ENCODE measurements around the gene MAML3. TPM values are rescaled to one million over a fixed set of nuclear protein-coding genes. Genes with fewer than 3 reads are reported as not detected.

The MAML3 gene
- polyA plus RNA-seq, 1 donor (not counting 4 experiments of a cell fraction or from before 2014, with no cell fraction given): 0.68 TPM

- no peak for TF ChIP-seq EZH2 (IDR thresholded peaks at IDR 0.05; ENCODE audit: low read length)
- TF ChIP-seq, protein P1, sequence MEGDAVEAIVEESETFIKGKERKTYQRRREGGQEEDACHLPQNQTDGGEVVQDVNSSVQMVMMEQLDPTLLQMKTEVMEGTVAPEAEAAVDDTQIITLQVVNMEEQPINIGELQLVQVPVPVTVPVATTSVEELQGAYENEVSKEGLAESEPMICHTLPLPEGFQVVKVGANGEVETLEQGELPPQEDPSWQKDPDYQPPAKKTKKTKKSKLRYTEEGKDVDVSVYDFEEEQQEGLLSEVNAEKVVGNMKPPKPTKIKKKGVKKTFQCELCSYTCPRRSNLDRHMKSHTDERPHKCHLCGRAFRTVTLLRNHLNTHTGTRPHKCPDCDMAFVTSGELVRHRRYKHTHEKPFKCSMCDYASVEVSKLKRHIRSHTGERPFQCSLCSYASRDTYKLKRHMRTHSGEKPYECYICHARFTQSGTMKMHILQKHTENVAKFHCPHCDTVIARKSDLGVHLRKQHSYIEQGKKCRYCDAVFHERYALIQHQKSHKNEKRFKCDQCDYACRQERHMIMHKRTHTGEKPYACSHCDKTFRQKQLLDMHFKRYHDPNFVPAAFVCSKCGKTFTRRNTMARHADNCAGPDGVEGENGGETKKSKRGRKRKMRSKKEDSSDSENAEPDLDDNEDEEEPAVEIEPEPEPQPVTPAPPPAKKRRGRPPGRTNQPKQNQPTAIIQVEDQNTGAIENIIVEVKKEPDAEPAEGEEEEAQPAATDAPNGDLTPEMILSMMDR (optimal IDR thresholded peaks at IDR 0.05 in 1 of 3, IDR thresholded peaks at IDR 0.05 in 1 of 3, conservative IDR thresholded peaks at IDR 0.05 in 1 of 3; ENCODE audit: extremely low read depth in 1 of 3, insufficient read depth in 2 of 3, low read length in 3 of 3): no peak
- Histone ChIP-seq H2AFZ (ENCODE audit: control insufficient read depth, low read length) (peak overlapping the region; percentile 3), H3K27me3 (ENCODE audit: control insufficient read depth, extremely low read depth, insufficient read depth, low read length) (no peaks in the 10 kb centered on the region), H3K9me3 (ENCODE audit: control insufficient read depth, low read depth, low read length) (no peaks in the 10 kb centered on the region), H3K27ac (ENCODE audit: control insufficient read depth, insufficient read depth, low read length) (no peak overlapping the region), H3K9me1 (ENCODE audit: control insufficient read depth, extremely low read depth, insufficient read depth, low read length) (no peaks in the 10 kb centered on the region), H3K4me2 (ENCODE audit: control insufficient read depth, extremely low read depth, insufficient read depth, low read depth, low read length) (no peak overlapping the region), H3K36me3 (ENCODE audit: control insufficient read depth in 2 of 2, extremely low read depth in 1 of 2, insufficient read depth in 2 of 2, low read length in 2 of 2) (no peaks in the 10 kb centered on the region), H3K4me3 (ENCODE audit: control insufficient read depth in 2 of 3, extremely low read depth in 1 of 3, insufficient read depth in 2 of 3, low read depth in 1 of 3, low read length in 3 of 3) (no peak overlapping the region), H3K79me2 (ENCODE audit: control insufficient read depth, insufficient read depth, low read length) (no peaks in the 10 kb centered on the region), H3K9ac (ENCODE audit: control insufficient read depth, extremely low read depth, insufficient read depth, low read length) (no peak overlapping the region), H3K4me1 (ENCODE audit: control insufficient read depth, extremely low read depth, insufficient read depth, low read length) (peaks cover 12% of the 10 kb centered on the region), H4K20me1 (ENCODE audit: control insufficient read depth, extremely low read depth, insufficient read depth, low read length) (no peaks in the 10 kb centered on the region)
- no peak for FAIRE-seq
- dilution Hi-C loops (cut with MboI; ENCODE audit: extremely low pct_ligation_motif_present, low sequenced_read_pairs): no loop called here
- no peak for DNase-seq (ENCODE audit: low read depth, low spot score)
Measured at GRCh38 chr4:140088323-140088967, 65.5 kb downstream of the MAML3 start.

GRCh38 chr4:140085881-140086280 lies 68.1 kb downstream of the MAML3 start:
- FAIRE-seq: no peak
- dilution Hi-C loops (cut with MboI; ENCODE audit: extremely low pct_ligation_motif_present, low sequenced_read_pairs): no loop called here
- no peak overlapping the region for H3K4me2 ChIP-seq (ENCODE audit: control insufficient read depth, extremely low read depth, insufficient read depth, low read depth, low read length)

More at GRCh38 chr4:140085881-140086280, 68.1 kb downstream of the MAML3 start:
- no peak overlapping the region for H3K4me3 ChIP-seq (ENCODE audit: control insufficient read depth in 2 of 3, extremely low read depth in 1 of 3, insufficient read depth in 2 of 3, low read depth in 1 of 3, low read length in 3 of 3)
- no peak overlapping the region for H3K9ac ChIP-seq (ENCODE audit: control insufficient read depth, extremely low read depth, insufficient read depth, low read length)
- H3K27ac ChIP-seq (ENCODE audit: control insufficient read depth, insufficient read depth, low read length): no peak overlapping the region
- no peaks in the 10 kb centered on the region for H3K4me1 ChIP-seq (ENCODE audit: control insufficient read depth, extremely low read depth, insufficient read depth, low read length)
- no peak for TF ChIP-seq EZH2 (IDR thresholded peaks at IDR 0.05; ENCODE audit: low read length)
- TF ChIP-seq, protein P1 (optimal IDR thresholded peaks at IDR 0.05 in 1 of 3, IDR thresholded peaks at IDR 0.05 in 1 of 3, conservative IDR thresholded peaks at IDR 0.05 in 1 of 3; ENCODE audit: extremely low read depth in 1 of 3, insufficient read depth in 2 of 3, low read length in 3 of 3): no peak
- DNase-seq (ENCODE audit: low read depth, low spot score): no peak
- no peaks in the 10 kb centered on the region for H3K9me3 ChIP-seq (ENCODE audit: control insufficient read depth, low read depth, low read length)
- H3K79me2 ChIP-seq (ENCODE audit: control insufficient read depth, insufficient read depth, low read length): no peaks in the 10 kb centered on the region
- no peaks in the 10 kb centered on the region for H3K9me1 ChIP-seq (ENCODE audit: control insufficient read depth, extremely low read depth, insufficient read depth, low read length)
- H3K27me3 ChIP-seq (ENCODE audit: control insufficient read depth, extremely low read depth, insufficient read depth, low read length): no peaks in the 10 kb centered on the region
- H3K36me3 ChIP-seq (ENCODE audit: control insufficient read depth in 2 of 2, extremely low read depth in 1 of 2, insufficient read depth in 2 of 2, low read length in 2 of 2): no peaks in the 10 kb centered on the region
- H2AFZ ChIP-seq (ENCODE audit: control insufficient read depth, low read length): no peak overlapping the region
- H4K20me1 ChIP-seq (ENCODE audit: control insufficient read depth, extremely low read depth, insufficient read depth, low read length): no peaks in the 10 kb centered on the region
